GM23248 (cell line): ENCODE measurements around the gene FNDC11. TPM values are rescaled to one million over a fixed set of nuclear protein-coding genes. Genes with fewer than 3 reads are reported as not detected.

Source experiments
- DNase-seq: peaks from one replicate; pipeline ENCODE4 v3.0.0-alpha.2; 2015
- H2AFZ ChIP-seq: fragments of 200-600 bp; sonication (generic); 2 replicates; pipeline ENCODE4 v1.6.1; 2016; ENCODE audit warnings: antibody characterized with exemption
- H3F3A ChIP-seq: fragments of 200-600 bp; sonication (generic); 2 replicates; pipeline ENCODE4 v1.6.1; 2016; ENCODE audit warnings: mild to moderate bottlenecking, antibody characterized with exemption, mixed run types; ENCODE audit not compliant: insufficient read depth
- H3K27ac ChIP-seq: fragments of 200-600 bp; sonication (generic); 2 replicates; pipeline ENCODE4 v1.5.1; 2016; ENCODE audit warnings: mild to moderate bottlenecking
- H3K27me3 ChIP-seq: fragments of 200-600 bp; sonication (generic); replicated peaks from 2 replicates; pipeline ENCODE4 v1.6.1; 2016; ENCODE audit warnings: mild to moderate bottlenecking; ENCODE audit not compliant: insufficient read depth
- H3K36me3 ChIP-seq: fragments of 200-600 bp; sonication (generic); 2 replicates; pipeline ENCODE4 v1.6.1; 2016; ENCODE audit warnings: low read depth, mild to moderate bottlenecking
- H3K4me1 ChIP-seq: fragments of 200-600 bp; sonication (generic); 2 replicates; pipeline ENCODE4 v1.6.1; 2016; ENCODE audit warnings: mild to moderate bottlenecking; ENCODE audit not compliant: insufficient read depth
- H3K4me2 ChIP-seq: fragments of 200-600 bp; sonication (generic); one replicate; pipeline ENCODE4 v1.6.1; 2016; ENCODE audit warnings: mild to moderate bottlenecking; ENCODE audit not compliant: unreplicated experiment
- H3K4me3 ChIP-seq: fragments of 200-600 bp; sonication (generic); 2 replicates; pipeline ENCODE4 v1.5.1; 2016; ENCODE audit warnings: mild to moderate bottlenecking
- H3K79me2 ChIP-seq: fragments of 200-600 bp; sonication (generic); 2 replicates; pipeline ENCODE4 v1.6.1; 2016; ENCODE audit warnings: mild to moderate bottlenecking; ENCODE audit not compliant: insufficient read depth
- H3K9ac ChIP-seq: fragments of 200-600 bp; sonication (generic); 2 replicates; pipeline ENCODE4 v1.6.1; 2016; ENCODE audit warnings: mild to moderate bottlenecking
- H3K9me2 ChIP-seq: fragments of 200-600 bp; sonication (generic); 2 replicates; pipeline ENCODE4 v1.6.1; 2016; ENCODE audit warnings: mixed run types, mild to moderate bottlenecking, moderate library complexity; ENCODE audit not compliant: insufficient read depth
- H3K9me3 ChIP-seq: fragments of 200-600 bp; sonication (generic); one replicate; pipeline ENCODE4 v1.6.1; 2017; ENCODE audit warnings: low read depth
- H4K20me1 ChIP-seq: fragments of 200-600 bp; sonication (generic); 2 replicates; pipeline ENCODE4 v1.6.0; 2016; ENCODE audit not compliant: insufficient read depth
- EZH2 ChIP-seq: fragments of 200-600 bp; sonication (generic); IDR thresholded peaks from 2 replicates; pipeline ENCODE4 v1.6.1; 2018; ENCODE audit warnings: antibody characterized with exemption, mild to moderate bottlenecking; ENCODE audit not compliant: insufficient read depth, poor library complexity, severe bottlenecking
- EZH2phosphoT487 ChIP-seq: fragments of 200-600 bp; sonication (generic); IDR thresholded peaks from 2 replicates; pipeline ENCODE4 v1.6.1; 2018; ENCODE audit warnings: antibody characterized with exemption, moderate library complexity, mild to moderate bottlenecking, low read depth; ENCODE audit not compliant: insufficient read depth
- WGBS, 2 experiments: methylation state at CpG; one replicate each; pipeline ENCODE4 v1.1.6; 2015 to 2017; ENCODE audit warnings: low lambda C conversion rate in 2 of 2, low coverage in 1 of 2; ENCODE audit errors: missing lambda C conversion rate in 2 of 2; 5-methylcytosine and 5-hydroxymethylcytosine counted together
- in situ Hi-C: fragments of 300-500 bp; cut with MboI; formaldehyde crosslinking; loops from 2 replicates; pipeline ENCODE4 v1.15.0; 2020
- polyA plus RNA-seq: library from polyadenylated mRNA; unstranded; fragments of >200 nt; fragmentation: Nextera tagmentation; extraction: Ambion mirVana; gene quantifications from 2 replicates; pipeline ENCODE4 v1.2.1, GENCODE V29; 2016
- total RNA-seq: library from RNA; depleted of rRNA; stranded (reverse); fragments of >200 nt; shearing (Covaris generic); gene quantifications from 2 replicates; pipeline ENCODE4 v1.2.3, GENCODE V29; 2014

FNDC11 gene
- total and polyA plus RNA-seq, 2 experiments from 2014 or later: 0.15 to 0.65 TPM

DNA sequence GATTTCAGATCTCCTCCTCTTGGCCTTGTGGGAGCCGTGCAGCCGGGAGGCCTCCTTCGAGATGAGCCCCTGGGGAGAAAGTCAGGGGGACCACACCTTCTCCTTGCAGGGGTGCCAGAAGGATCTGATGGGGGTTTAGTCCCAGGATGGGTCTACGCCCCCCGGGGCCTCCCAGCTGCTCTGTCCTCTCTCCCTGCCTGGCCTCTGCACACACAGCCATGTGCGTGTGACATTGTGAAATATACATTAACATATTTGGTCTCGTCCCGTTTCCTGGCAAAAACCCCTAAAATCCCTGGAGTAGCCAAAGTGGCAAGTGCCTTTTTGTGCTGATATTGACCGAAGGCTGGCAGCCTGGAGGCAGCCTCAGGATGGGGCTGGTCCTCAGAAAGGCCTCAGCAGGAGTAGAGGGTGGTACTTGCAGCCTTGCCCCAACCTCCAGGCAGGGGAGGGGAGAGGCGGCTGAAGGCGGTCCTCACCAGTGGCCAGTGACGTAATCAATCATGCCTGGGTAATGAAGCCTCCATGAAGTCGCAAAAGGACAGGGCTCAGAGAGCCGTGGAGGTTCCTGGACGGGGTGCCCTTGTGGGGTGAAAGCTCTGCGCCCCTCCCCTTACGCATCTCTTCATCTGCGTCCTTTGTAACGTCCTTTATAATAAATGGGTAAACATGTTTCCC, 25.2 kb downstream of the FNDC11 start:
- TF ChIP-seq EZH2phosphoT487 (no peak), EZH2 (no peak)
- no peaks in the 10 kb centered on the region for H3K79me2 ChIP-seq
- H2AFZ ChIP-seq: no peak overlapping the region
- H3K9me3 ChIP-seq: no peaks in the 10 kb centered on the region
- no peaks in the 10 kb centered on the region for H4K20me1 ChIP-seq
- H3K27me3 ChIP-seq: no peaks in the 10 kb centered on the region
- peaks cover 15% of the 10 kb centered on the region; the same call in 1 of the 2 replicates for H3F3A ChIP-seq
- no peak overlapping the region for H3K27ac ChIP-seq
- no peak overlapping the region for H3K4me2 ChIP-seq
- in situ Hi-C loops: no loop called here
- no peaks in the 10 kb centered on the region for H3K9me2 ChIP-seq
- H3K36me3 ChIP-seq: no peaks in the 10 kb centered on the region
- no peak for DNase-seq
- WGBS, 2 experiments: 75 to 77% methylated on average over 19 of the region's 19 CpGs
- no peak overlapping the region for H3K9ac ChIP-seq
- H3K4me3 ChIP-seq: no peak overlapping the region
- 0 out of 2 replicates have a peak, but pooled peaks cover 10% of the 10 kb centered on the region for H3K4me1 ChIP-seq

DNA sequence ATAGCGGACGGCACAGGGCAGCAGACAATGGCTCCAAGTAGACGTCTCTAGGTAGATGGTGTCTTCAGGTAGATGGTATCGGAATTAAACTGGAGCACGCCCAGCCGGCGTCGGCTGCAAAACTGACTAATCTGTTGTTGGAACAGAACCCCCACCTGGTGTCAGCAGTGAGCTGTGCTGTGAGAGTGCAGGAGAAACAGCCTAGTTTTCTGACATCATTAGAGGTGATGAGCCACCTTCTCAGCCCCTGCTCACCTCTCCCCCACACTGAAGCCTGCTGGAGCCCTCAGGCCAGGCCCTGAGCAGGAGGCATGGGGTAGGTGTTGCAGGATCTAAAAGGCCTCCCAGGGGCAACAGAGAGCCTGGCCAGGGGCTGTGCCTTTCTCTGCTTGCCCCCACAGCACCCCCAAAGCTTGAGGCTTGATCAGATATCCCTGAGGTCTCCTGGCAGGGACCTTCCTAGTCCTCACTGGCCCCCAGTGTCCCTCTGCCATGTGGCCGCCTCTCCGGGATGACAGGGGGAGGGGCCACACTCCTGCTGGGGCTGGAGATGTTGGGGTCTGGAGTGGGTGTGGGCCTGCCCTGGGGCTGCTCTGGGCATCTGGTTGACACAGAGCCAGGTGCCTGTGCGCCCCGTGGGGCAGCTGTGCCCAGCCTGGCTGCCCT, 27.0 kb downstream of the FNDC11 start:
- no peaks in the 10 kb centered on the region for H3K79me2 ChIP-seq
- WGBS, 2 experiments: 74 to 79% methylated on average over 10 to 12 of the region's 12 CpGs
- no peak overlapping the region for H2AFZ ChIP-seq
- no peaks in the 10 kb centered on the region for H3K9me3 ChIP-seq
- TF ChIP-seq EZH2phosphoT487 (no peak), EZH2 (no peak)
- H3K4me2 ChIP-seq: no peak overlapping the region
- no peaks in the 10 kb centered on the region for H3K36me3 ChIP-seq
- no peaks in the 10 kb centered on the region for H3K27me3 ChIP-seq
- DNase-seq: peak; percentile 49
- H3F3A ChIP-seq: peaks cover 2% of the 10 kb centered on the region; the same call in 1 of the 2 replicates
- H3K9me2 ChIP-seq: no peaks in the 10 kb centered on the region
- no peaks in the 10 kb centered on the region for H4K20me1 ChIP-seq
- H3K4me1 ChIP-seq: no peaks in the 10 kb centered on the region
- H3K4me3 ChIP-seq: no peak overlapping the region
- H3K9ac ChIP-seq: no peak overlapping the region
- H3K27ac ChIP-seq: no peak overlapping the region
- in situ Hi-C loops: no loop called here

DNA sequence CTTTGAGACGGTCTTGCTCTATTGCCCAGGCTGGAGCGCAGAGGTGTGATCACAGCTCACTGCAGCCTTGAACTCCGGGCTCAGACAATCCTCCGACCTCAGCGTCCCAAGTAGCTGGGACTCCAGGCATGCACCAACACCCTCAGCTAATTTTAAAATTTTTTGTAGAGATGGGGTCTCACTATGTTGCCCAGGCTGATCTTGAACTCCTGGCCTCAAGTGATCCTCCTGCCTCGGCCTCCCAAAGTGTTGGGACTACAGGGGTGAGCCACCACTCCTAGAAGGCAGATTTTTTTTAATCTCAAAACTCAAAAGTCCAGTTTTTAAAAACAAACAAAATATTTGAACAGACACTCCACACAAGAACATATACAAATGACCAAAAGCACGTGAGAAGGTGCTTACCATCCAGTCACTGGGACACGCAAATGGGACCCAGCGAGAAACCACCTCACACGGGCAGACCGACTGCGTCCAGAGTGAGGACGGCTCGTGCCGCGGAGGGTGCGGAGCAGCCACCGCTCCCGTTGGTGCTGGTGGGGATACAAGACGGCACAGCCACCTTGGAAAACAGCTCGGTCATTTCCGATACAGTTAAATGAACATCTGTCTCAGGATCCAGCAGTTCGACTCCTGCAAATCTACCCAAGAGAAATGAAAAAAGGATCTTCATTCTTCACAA, 28.6 kb downstream of the FNDC11 start:
- H4K20me1 ChIP-seq: no peaks in the 10 kb centered on the region
- DNase-seq: no peak
- H3F3A ChIP-seq: no peaks in the 10 kb centered on the region
- no peaks in the 10 kb centered on the region for H3K27me3 ChIP-seq
- H3K4me3 ChIP-seq: no peak overlapping the region
- no peaks in the 10 kb centered on the region for H3K9me2 ChIP-seq
- H3K36me3 ChIP-seq: no peaks in the 10 kb centered on the region; the same call in 1 of the 2 replicates
- H3K9me3 ChIP-seq: no peaks in the 10 kb centered on the region
- in situ Hi-C loops: no loop called here
- H3K27ac ChIP-seq: no peak overlapping the region
- no peaks in the 10 kb centered on the region for H3K4me1 ChIP-seq
- 0 out of 2 replicates have a peak overlapping the region, but pooled peaks have one; percentile 15 for H2AFZ ChIP-seq
- 79 to 81% methylated on average over 23 of the region's 23 CpGs for WGBS, 2 experiments
- TF ChIP-seq EZH2 (no peak), EZH2phosphoT487 (no peak)
- no peak overlapping the region for H3K9ac ChIP-seq
- no peaks in the 10 kb centered on the region for H3K79me2 ChIP-seq
- H3K4me2 ChIP-seq: no peak overlapping the region

DNA sequence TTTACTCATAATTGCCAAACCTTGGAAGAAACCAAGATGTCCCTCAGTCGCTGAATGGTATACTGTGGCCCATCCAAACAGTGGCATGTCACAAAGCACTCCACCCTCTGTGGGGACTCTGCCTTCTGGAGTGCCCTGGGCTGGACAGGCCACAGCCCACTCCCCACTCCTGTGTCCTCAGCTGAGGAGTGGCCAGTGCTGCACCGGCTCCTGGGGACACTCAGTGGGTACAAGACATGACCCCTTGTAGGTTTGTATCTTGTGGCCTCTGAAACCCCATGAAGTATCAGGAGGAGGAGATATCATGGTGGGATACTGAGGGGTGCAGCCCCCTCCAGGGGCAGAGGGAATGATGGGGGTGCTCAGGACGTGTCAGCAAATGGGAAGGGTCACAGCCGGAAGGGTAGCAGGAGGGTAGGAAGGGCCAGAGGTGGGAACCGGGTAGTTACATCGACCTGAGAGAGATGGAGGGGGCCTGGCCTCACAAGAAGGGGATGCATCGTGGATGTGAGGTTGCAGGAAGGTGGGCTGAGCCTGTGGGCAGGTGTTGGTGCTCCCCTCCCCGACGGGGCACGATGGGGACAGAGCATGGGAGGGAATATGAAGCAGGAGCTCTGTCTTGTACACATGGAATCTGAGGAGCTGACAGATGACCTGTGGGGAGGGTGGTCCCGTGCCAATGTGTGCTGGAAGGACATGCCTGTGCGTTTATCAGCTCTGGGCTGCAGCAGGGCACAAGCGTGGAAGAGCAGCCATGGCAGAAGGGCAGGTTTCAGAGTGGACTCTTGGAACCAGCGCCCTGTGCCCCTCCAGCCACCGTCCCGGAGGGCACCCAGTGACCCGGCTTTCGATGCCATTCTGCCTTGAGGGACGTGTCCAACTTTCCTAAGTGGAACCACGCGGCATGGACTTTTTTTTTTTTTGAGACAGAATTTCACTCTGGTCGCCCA, 31.9 kb downstream of the FNDC11 start:
- Histone ChIP-seq H3K9me3 (no peaks in the 10 kb centered on the region), H3K9me2 (no peaks in the 10 kb centered on the region), H3F3A (no peaks in the 10 kb centered on the region), H3K36me3 (peaks cover 6% of the 10 kb centered on the region; the same call in 1 of the 2 replicates), H3K4me2 (no peak overlapping the region), H4K20me1 (no peaks in the 10 kb centered on the region), H3K27ac (no peak overlapping the region), H3K79me2 (no peaks in the 10 kb centered on the region), H3K4me1 (no peaks in the 10 kb centered on the region), H3K4me3 (no peak overlapping the region), H3K9ac (no peak overlapping the region), H2AFZ (no peak overlapping the region), H3K27me3 (no peaks in the 10 kb centered on the region)
- TF ChIP-seq EZH2phosphoT487 (no peak), EZH2 (no peak)
- DNase-seq: no peak
- 40 to 43% methylated on average over 21 to 22 of the region's 22 CpGs for WGBS, 2 experiments
- in situ Hi-C loops: no loop called here
